ENCODE results near the gene TMPRSS9.
"Not testable (repeated sequence)": the region's sequence is repeated elsewhere in the genome, so short reads cannot be mapped to it uniquely, and the experiment has no call there.

The TMPRSS9 gene

GRCh38 chr19:2468596-2468995, 108.5 kb downstream of the TMPRSS9 start:
- no peak overlapping the region for H3K4me3 ChIP-seq (ENCODE audit: low read depth, low read length)
- in situ Hi-C loops (cut with HindIII; ENCODE audit: low sequenced_read_pairs): no loop called here
- DNase-seq (ENCODE audit: low read depth): no peak
- TF ChIP-seq CTCF (IDR thresholded peaks at IDR 0.05; ENCODE audit: low read depth, low read length, missing control alignments): no peak

- no peak overlapping the region for H3K4me3 ChIP-seq (ENCODE audit: low read depth, low read length)
- no peak for TF ChIP-seq CTCF (IDR thresholded peaks at IDR 0.05; ENCODE audit: low read depth, low read length, missing control alignments)
- in situ Hi-C loops (cut with HindIII; ENCODE audit: low sequenced_read_pairs): no loop called here
- no peak for DNase-seq (ENCODE audit: low read depth)
Observed at GRCh38 chr19:2469102-2469914, 109.2 kb downstream of the TMPRSS9 start.

- in situ Hi-C loops (cut with HindIII; ENCODE audit: low sequenced_read_pairs); DNase-seq (ENCODE audit: low read depth); H3K4me3 ChIP-seq (ENCODE audit: low read depth, low read length): not testable (repeated sequence)
Observed at GRCh38 chr19:2469915-2470200, 109.8 kb downstream of the TMPRSS9 start.

- peak overlapping the region; percentile 99 for H3K4me3 ChIP-seq (ENCODE audit: low read depth, low read length)
- TF ChIP-seq CTCF (IDR thresholded peaks at IDR 0.05; ENCODE audit: low read depth, low read length, missing control alignments): peak; percentile 82
- in situ Hi-C loops (cut with HindIII; ENCODE audit: low sequenced_read_pairs): no loop called here
- no peak for DNase-seq (ENCODE audit: low read depth)
Observed at GRCh38 chr19:2474232-2475017, 114.4 kb downstream of the TMPRSS9 start.

- no peak for TF ChIP-seq CTCF (IDR thresholded peaks at IDR 0.05; ENCODE audit: low read depth, low read length, missing control alignments)
- peak overlapping the region; percentile 99 for H3K4me3 ChIP-seq (ENCODE audit: low read depth, low read length)
- no peak for DNase-seq (ENCODE audit: low read depth)
- in situ Hi-C loops (cut with HindIII; ENCODE audit: low sequenced_read_pairs): no loop called here
Observed at GRCh38 chr19:2475018-2475701, 115.1 kb downstream of the TMPRSS9 start.
